ENCODE measurements around the gene RIT2.
A peak's percentile ranks its signal among the peaks of the same experiment; 100 is the strongest.
"Not testable (repeated sequence)": the region's sequence is repeated elsewhere in the genome, so short reads cannot be mapped to it uniquely, and the experiment has no call there.

Gene RIT2

GRCh38 chr18:42838546-42839145, 276.8 kb downstream of the RIT2 start:
- no peak for DNase-seq (ENCODE audit: low read depth, low spot score)

GRCh38 chr18:42830936-42831335, 284.5 kb downstream of the RIT2 start:
- no peak for DNase-seq (ENCODE audit: low read depth, low spot score)

GRCh38 chr18:42828881-42829280, 286.6 kb downstream of the RIT2 start:
- DNase-seq (ENCODE audit: low read depth, low spot score), result no peak

DNA sequence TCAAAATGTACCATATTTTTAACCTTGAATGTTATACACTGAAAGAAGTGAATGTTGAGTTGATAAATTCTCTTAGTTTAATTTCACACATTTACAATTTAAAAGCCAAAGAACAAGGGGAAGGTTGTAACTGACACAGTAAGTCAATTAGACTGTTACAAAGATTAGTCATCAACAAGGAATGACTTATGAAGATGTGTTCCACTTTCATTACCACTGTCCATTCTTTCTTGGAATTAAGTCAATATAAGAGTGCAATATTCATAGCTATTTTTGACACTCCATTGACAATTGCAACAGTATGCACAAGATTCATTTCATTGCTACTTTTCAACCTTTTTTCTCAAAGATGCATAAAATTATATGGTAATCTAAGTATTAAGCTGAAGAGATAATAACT, 291.3 kb downstream of the RIT2 start:
- no peak for DNase-seq (ENCODE audit: low read depth, low spot score)

GRCh38 chr18:42822711-42823110, 292.8 kb downstream of the RIT2 start:
- DNase-seq (ENCODE audit: low read depth, low spot score), result no peak

DNA sequence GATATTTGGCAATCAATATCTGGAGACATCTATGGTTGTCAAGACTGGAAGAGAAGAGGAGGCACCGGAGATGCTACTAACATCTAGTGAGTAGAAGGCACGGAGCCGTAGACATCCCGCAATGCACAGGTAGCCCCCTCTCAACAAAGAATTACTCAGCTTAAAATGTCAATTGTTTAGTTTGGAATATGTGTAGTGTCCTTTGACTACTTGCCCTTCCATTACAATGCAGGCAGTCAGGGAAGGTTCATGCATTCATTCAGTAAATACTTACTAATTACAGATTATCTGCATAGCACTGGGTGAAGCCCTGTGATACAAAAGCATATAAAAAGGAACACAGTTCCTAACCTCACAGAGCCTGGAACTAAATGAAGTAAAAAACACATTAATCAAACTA, 294.0 kb downstream of the RIT2 start:
- no peak for DNase-seq (ENCODE audit: low read depth, low spot score)

DNA sequence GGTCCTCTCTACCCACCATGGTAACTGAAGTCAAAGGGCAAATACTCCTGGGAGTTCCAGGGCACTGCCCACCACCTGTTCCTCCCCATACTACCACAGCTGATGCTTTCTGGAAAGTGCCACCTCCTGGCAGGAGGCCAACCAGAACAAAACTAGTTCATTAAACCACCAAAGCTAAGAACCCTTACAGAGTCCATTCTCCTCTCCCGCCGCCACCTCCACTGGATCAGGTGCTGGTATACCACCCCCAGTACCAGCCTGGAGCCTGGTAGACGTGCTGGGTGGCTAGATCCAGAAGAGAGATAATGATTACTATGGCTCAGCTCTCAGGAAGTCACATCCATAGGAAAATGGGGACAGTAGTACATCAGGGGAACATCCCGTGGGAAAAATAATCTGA, 300.9 kb downstream of the RIT2 start:
- DNase-seq (ENCODE audit: low read depth, low spot score), result no peak

- no peak for DNase-seq (ENCODE audit: low read depth, low spot score)
Measured at GRCh38 chr18:42814184-42814583, 301.3 kb downstream of the RIT2 start.

GRCh38 chr18:42813570-42813969, 301.9 kb downstream of the RIT2 start:
- no peak for DNase-seq (ENCODE audit: low read depth, low spot score)

DNA sequence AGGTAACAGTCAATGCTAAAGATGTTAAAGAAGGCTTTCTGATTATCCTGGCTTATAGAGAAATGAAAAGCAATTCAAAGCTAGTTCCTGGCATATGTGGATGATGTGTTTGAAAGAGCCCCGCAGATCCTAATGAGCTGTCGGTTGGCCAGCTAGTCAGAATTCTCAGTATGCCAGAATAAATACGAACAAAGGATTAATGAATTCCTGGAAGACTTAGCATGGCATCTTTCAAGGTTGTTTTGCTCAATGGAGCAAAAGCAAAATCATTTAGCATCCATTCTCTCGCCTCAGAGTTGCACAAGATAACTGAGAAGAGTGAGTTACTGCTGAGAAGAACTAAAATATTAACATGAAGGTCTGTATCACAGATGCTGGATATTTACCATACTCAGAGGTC, 307.6 kb downstream of the RIT2 start:
- DNase-seq (ENCODE audit: low read depth, low spot score), result no peak

DNA sequence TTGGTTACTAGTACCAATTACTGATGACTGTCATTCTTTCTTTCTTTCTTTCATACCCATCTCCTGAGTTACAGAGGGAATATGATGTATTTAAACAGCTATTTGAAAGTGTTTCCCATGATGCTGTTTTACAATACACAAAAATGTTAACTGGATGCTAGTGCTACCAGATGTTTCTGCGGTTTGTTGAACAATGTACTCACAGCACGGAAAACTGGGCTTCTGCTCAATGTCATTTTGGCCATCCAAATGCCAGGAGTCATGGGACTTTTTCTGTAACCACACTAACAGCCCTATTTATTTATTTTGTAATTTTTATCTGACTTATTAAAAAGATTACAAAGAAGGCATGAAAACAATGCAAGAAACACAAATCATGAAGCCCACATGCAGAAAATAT, 313.8 kb downstream of the RIT2 start:
- no peak for DNase-seq (ENCODE audit: low read depth, low spot score)

DNA sequence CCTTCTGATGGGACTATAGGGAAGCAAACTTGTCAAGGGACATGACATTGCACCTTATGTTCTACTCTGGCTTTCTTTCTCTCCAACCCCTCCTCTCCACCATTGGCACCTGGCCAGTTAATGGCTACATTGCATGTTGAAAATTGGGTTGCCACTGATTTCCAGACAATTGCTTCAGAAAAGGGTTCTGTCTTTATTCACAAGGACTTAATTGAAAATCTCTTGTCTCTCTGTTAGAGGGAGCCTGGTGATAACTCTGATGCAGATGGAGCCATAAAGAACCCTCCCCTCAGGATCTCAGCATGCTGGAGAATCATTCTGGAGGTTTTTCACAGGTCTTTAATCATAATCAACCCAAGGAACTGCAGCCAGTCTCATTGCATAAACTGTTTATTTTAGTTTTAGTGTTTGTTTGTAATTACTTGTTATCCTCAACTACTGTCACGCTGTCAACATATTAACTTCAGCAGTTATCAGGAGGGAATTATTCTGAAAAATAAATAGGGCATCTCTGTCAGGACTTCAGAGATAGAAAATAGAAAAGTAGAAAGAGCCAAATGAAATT, 316.8 kb downstream of the RIT2 start:
- DNase-seq (ENCODE audit: low read depth, low spot score), result no peak

DNA sequence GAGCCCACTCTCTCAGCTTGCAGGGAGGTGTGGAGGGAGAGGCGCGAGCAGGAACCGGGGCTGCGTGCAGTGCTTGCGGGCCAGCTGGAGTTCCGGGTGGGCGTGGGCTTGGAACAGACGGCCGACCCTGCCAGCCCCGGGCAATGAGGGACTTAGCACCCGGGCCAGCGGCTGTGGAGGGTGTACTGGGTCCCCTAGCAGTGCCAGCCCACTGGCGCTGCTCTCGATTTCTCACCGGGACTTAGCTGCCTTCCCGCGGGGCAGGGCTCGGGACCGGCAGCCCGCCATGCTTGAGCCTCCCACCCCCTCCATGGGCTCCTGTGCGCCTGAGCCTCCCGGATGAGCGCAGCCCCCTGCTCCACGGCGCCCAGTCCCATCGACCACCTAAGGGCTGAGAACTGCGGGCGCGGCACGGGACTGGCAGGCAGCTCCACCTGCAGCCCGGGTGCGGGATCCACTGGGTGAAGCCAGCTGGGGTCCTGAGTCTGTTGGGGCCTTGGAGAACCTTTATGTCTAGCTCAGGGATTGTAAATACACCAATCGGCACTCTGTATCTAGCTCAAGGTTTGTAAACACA, 320.2 kb downstream of the RIT2 start:
- DNase-seq (ENCODE audit: low read depth, low spot score), result not testable (repeated sequence)

- no peak for DNase-seq (ENCODE audit: low read depth, low spot score)
Measured at GRCh38 chr18:42792731-42793130, 322.8 kb downstream of the RIT2 start.

- no peak for DNase-seq (ENCODE audit: low read depth, low spot score)
Measured at GRCh38 chr18:42784632-42785031, 330.9 kb downstream of the RIT2 start.

DNA sequence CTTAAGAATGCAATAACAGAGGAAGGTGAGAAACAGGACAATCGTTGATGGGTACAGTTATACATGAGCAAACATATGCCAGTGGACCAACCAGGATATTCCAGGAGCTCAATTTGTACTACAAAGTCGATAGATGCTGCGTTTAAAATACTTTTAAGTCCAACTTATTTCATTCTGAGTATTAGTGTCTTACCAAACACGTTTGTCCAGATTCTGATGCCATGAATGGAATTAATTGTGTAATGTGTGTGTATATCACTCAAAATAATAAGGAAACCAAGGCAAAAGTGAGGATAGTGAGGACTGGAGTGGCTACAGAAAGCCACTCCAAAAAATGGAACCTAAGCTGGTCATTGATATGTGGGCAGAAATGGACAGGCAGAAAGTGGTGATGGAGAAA, 332.6 kb downstream of the RIT2 start:
- no peak for DNase-seq (ENCODE audit: low read depth, low spot score)

DNA sequence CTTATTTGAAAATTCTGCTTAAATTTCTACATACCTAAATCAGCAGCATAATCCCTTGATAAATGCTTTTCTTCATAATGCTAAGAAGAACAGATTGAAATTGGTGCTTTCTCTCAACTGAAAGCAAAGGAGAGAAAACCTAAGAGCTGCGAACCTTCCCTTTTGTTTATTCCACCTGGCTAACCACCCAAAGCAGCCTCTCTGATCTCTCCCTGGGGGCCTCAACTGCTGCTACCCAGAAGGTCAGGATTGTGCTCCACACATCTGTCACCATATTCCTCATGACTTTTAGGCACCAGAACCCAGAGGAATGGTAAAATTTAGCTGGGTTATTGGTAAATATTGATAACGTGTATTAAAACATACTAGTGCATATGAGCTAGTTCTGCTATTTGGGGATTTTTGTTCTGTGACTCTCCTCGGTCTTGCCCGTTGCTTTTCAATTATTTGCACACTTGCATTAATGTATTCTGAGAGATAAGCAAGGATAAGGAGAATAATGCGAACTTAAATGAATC, 334.1 kb downstream of the RIT2 start:
- no peak for DNase-seq (ENCODE audit: low read depth, low spot score)

DNA sequence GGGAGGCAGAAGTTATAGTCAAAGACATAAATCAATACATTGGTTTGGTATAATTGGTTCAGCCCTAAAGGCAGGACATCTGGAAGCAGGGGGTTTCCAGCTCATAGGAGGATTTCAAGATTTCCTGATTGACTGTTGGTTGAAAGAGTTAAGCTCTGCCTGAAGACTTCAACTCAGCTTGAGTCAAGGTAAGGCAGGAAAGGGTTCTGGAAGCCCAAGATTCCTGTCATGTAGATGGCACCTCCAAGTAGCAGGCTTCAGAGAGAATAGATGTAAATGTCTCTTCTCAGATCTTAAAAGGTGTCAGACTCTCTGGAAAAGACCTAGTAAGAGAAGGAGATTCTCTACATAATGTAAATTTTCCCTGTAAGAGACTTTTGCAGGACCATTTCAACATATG, 335.3 kb downstream of the RIT2 start:
- no peak for DNase-seq (ENCODE audit: low read depth, low spot score)

DNA sequence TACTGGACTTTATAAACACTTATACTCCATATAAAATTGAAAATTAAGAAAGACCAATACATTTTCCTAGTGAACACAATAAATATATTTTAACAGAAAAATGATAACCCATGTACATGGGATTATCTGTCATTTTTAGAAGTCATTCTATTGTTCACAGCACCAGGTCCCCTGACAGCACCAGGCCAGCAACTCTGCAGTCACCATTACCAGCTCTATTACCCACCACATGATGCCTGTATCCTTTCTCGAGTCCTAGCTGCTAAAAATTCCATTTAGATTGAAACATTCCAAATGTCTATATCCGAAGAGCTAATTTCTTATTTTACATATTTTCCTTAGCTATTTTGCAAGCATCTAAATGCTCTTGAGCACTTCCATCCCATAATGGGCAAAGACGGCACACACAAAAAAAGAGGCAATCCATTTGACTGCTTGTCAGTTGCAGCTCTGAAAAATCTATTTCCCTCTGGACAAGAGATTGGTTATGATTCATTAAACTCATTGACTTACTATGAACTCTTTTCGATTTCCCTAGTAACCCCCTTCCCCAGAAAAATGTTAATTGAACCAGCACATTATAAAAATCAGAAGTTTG, 336.9 kb downstream of the RIT2 start:
- DNase-seq (ENCODE audit: low read depth, low spot score), result no peak

DNA sequence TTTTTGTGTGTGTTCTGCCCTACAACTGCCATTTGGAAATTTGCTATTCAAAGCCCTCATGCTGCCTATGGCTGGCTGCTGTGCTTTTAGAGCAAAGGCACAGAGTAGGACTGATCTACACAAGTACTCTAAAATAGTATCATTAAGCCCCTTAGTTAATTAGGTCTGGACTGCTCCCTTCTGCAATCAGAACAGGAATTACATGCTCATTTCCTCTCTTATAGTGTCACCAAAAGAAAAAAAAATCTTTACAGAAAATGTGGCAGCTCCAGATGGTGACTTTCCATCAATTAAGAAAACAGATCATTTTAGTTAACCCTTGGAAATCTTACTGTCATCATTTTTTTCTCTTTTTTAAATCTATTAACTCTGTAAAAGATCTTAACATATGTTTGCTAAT, 337.5 kb downstream of the RIT2 start:
- no peak for DNase-seq (ENCODE audit: low read depth, low spot score)

GRCh38 chr18:42773870-42774269, 341.6 kb downstream of the RIT2 start:
- no peak for DNase-seq (ENCODE audit: low read depth, low spot score)

GRCh38 chr18:42771936-42772335, 343.5 kb downstream of the RIT2 start:
- DNase-seq (ENCODE audit: low read depth, low spot score), result no peak

DNA sequence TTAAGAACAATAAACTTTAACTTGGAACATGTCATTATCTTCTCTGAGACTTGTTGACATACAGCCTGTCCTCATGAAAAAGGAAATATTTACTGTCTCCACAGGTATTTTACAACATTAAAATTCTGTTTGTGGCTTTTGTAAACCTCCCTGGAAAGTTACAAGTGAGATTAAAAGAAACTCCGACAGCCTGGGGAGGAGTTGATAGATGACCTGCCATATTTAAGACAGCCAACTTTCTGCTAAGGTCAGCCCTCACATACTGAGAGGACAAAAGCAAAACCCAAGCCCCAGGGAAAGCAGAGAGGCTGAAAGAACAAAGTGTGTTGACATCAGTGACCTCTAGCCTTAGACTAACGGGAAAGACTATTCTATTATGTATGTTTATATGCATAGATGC, 350.2 kb downstream of the RIT2 start:
- DNase-seq (ENCODE audit: low read depth, low spot score), result peak; percentile 35

All from ELF-1 (cell line).